Frontal cortex (tissue), 4 donors: ENCODE data around the gene TACR2. TPM values are rescaled to one million over a fixed set of nuclear protein-coding genes. Genes with fewer than 3 reads are reported as not detected.

ENCODE experiments used
- DNase-seq, 2 donors: peaks; one replicate each; pipeline ENCODE4 v3.0.0; 2012; ENCODE audit warnings: low spot score in 2 of 2
- FAIRE-seq: peaks from 2 replicates; lab custom pipeline; 2012; peaks lifted over from hg19 to GRCh38; lab: Jason Lieb, UNC
- total RNA-seq: library from RNA; depleted of rRNA; stranded (reverse); fragments of >200 nt; gene quantifications from one replicate; pipeline ENCODE4 v1.2.3, GENCODE V29; 2014
- donor health status: control.
- donor health status: control.
- donor health status: control.

Gene TACR2
- total RNA-seq, 1 donor from 2014 or later: 0.82 TPM

GRCh38 chr10:69422676-69423075, 6.0 kb upstream of the TACR2 start:
- no peak for DNase-seq
- no peak for FAIRE-seq

- FAIRE-seq (no peak), DNase-seq (no peak)
These were observed 5.0 kb upstream of the TACR2 start for GRCh38 chr10:69421611-69422308.

- no peak for FAIRE-seq
These were observed 3.0 kb upstream of the TACR2 start for GRCh38 chr10:69419744-69420126.

DNA sequence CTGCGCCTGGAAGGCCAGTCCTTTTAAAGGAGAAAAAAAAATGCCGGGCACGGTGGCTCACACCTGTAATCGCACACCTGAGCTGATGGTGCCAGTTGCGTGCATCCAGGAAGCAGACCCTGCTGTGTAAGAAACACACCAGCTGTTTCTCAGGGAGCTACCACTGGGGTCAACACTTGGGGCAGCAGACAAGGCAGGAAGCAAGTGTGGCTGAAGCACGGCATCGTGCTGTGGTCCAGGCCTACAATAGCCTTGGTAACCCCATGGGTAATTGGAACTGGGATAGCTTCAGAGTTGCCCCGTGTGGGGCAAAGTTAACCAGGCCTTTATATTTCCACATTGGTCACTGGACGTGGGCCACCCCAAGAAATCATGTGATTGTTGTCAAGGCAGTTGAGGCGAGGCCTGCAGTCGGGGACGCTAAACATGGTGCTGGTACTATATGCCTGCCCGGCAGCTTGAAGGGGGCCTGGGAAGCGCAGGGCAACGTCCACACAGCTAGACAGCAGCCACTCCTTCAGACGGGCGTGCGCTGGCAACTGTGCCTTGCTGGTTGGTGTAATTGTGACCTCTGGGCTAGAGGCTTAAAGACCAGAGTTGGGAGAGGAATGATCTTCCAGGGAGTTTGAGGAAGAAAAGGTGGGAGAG, 2.5 kb upstream of the TACR2 start:
- no peak for FAIRE-seq
- DNase-seq: no peak

More at GRCh38 chr10:69419744-69420126, 3.0 kb upstream of the TACR2 start:
- no peak for DNase-seq

GRCh38 chr10:69418052-69418752, 1.5 kb upstream of the TACR2 start:
- DNase-seq (no peak), FAIRE-seq (no peak)

DNA sequence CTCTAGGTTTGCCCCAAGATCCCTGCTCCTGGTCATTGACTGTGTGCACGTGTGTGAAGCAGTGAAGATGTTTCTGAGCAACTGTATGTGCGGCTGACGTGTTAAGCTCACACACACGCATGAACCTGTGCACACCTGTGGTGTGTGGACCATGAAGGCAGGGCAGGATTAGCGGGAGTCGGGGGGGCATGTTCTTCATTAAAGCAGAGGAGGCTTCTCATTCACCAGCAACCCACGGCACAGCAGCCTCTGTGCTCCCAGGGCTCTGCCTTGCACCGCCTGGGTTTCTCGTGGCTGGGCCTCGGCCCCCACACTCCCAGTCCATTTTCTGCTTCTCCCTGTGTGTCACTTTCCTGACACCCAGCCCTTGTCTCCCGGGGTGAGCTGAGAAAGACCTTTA, 824 bp upstream of the TACR2 start:
- no peak for FAIRE-seq
- DNase-seq: no peak

DNA sequence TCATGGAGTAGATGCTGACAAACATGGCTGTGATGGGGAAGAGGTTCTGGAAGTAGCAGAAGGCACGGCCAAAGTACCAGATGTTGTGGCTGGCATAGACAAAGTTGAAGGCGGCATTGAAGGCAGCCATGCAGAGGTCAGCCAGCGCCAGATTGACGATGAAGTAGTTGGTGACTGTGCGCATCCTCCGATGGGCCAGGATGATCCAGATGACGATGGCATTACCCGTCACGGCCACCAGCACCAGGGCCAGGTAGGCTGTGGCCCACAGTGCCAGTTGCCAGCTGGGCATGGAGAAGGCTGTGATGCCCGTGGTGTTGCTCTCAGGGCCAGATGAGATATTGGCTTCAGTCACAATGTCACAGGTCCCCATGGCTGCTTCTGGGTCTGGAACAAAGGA, 767 bp downstream of the TACR2 start:
- FAIRE-seq (no peak), DNase-seq (no peak)

- DNase-seq: no peak
- FAIRE-seq: no peak
These were observed 1.7 kb downstream of the TACR2 start for GRCh38 chr10:69415049-69415448.

GRCh38 chr10:69414036-69415018, 2.4 kb downstream of the TACR2 start:
- no peak for DNase-seq
- FAIRE-seq: no peak

DNA sequence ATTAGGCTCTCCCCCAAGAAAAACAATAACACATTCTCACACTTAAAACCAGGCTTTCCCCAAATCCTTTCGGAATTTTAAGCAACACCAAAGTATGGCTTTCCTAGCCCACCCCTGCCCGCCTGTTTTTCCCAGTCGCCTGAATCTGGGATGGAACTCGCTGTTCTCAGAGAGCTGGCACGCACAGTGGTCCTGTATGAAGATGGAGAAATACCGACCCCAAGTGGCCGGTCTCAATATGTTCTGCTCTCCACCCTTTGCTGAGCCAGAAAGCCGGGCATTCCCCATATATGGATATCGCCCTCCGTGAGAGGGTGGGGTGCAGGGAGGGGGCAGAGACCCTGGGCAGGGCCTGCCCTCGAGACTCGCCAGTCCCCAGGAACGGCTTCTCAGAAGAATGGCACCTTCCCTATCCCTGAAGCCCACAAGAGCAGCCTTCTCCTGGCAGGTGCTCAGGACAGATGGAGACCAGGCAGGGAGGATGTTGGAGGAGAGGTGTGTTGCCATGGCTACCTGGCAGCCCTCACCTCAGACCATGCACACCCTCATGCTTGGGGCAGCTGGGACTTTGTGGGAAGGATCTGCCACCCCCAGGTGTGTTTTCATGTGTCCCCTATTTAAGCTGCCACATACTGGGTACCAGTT, 3.4 kb downstream of the TACR2 start:
- no peak for FAIRE-seq
- peak; percentile 62 to 77 for DNase-seq

DNA sequence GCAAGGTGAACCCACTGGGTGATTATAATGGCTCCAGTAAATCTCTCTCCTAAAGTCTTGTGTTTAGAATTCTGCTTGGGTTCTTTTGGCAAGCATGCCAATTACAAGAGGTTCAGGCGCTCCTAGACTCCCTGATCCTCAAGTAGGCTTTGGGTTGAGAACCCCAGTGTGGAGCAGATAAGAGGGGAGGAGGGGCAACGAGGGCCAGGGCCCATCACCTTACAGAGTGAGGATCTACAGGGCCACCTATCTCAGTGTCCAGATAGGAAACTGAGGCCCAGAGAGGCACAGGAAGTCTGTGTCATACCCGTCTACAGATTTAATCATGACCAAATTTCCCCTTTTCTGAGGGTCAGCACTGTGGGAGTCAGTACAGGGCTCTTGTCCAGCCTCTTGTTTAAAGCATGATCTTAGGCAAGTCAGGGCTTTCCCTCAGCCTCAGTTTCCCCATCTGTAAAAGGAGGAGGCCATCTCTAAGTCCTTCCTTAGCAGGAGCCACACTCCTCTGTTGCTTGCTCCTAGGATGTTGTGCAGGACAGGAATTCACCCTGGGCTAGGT, 4.4 kb downstream of the TACR2 start:
- DNase-seq (no peak), FAIRE-seq (no peak)

- DNase-seq (no peak), FAIRE-seq (no peak)
These were observed 5.2 kb downstream of the TACR2 start for GRCh38 chr10:69411476-69411875.

DNA sequence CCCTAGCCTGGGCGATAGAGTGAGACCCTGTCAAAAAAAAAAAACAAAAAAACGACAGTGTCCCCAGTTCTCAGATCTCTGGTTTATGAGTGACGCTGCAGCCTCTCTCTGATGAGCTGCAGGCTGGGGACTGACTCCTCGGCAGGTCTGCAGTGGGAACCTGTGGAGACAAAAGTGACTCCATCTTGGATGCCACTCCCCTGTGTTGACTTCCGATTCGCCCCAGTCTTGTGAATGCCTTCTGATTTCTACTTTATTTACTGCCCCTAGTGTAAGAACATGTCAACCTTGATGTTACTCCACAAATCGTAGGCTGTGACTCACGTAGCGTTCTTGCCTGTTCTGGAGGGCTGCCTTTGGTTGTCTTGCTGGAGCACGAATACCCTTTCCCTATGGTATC, 6.2 kb downstream of the TACR2 start:
- FAIRE-seq (no peak), DNase-seq (no peak)

GRCh38 chr10:69409968-69410367, 6.8 kb downstream of the TACR2 start:
- DNase-seq: no peak
- FAIRE-seq: no peak

- DNase-seq (no peak), FAIRE-seq (no peak)
These were observed 7.6 kb downstream of the TACR2 start for GRCh38 chr10:69409176-69409495.

- FAIRE-seq (no peak), DNase-seq (peak; percentile 87 to 93)
These were observed 8.2 kb downstream of the TACR2 start for GRCh38 chr10:69408318-69409175.

- DNase-seq (no peak), FAIRE-seq (no peak)
These were observed 9.0 kb downstream of the TACR2 start for GRCh38 chr10:69407621-69408301.
